ENCODE data around the gene GRIN1. TPM values are rescaled to one million over a fixed set of nuclear protein-coding genes. Genes with fewer than 3 reads are reported as not detected.

Gene GRIN1
- total and polyA plus RNA-seq, 2 of the 8 experiments (the other 6 are each of a cell fraction or from before 2014, with no cell fraction given) = 0.48 to 2.1 TPM

DNA sequence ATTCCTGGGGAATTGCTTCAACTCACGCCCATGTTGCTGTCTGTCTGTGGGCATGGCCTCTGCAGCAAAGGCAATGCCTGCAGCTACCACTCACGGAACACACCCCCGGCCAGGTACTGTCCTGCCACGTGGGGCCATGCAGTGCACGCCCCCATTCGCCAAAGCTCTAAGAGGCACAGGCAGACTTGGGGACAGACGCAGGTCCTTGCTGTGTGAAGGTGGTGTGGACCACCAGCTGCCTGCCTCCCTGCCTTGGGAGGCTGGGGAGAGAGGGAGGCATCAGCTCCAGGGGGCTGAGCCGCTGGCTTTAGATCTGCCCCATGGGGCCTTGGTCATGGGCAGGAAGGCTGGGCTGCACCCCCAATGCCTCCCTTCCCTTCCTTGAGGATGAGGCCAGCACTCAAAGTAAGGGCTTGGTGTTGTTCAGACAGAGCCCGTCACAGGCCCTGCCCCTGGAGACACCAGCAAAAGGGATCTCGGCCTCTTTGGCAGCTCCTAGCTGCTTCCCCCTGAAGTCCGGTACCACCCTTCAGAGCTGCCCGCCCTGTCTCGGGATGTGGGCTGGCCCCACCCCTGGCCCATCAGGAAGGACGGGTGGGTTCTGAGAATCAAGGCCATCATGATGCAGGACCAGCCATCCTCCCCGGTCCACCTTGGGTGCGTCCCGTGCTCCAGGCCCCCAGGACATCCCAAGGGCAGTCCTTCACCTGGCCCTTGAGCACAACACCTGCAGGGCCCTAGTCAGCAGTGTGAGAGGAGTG is 2.3 kb downstream of the GRIN1 start:
- ChIA-PET CTCF (ENCODE audit: partially characterized antibody) (interaction anchor here (1.0 to 4.5 kb wide), 2 partner anchors 9 to 86 kb away, joined by 3 to 24 read pairs; partner anchors contain the start of gene RNF224), POLR2A (ENCODE audit: partially characterized antibody) (interaction anchor here (0.6 kb wide), 1 partner anchor 14 kb away, joined by 3 read pairs; no protein-coding TSS in a partner anchor)
- peaks cover 1 to 18% of the 10 kb centered on the region in 2 experiments for H4K20me1 ChIP-seq (replicated peaks in 1 of 2; ENCODE audit: control insufficient read depth in 1 of 2, insufficient read depth in 2 of 2, low read length in 2 of 2)
- DNase-seq (ENCODE audit: low read depth in 1 of 2, low spot score in 2 of 2) (no peak), FAIRE-seq (no peak)
- no peak overlapping the region for H3K18ac ChIP-seq (ENCODE audit: extremely low read depth, low read length)
- H2BK20ac ChIP-seq (ENCODE audit: low read length) = no peak overlapping the region
- H4K91ac ChIP-seq (replicated peaks; ENCODE audit: insufficient read length, low read length) = no peak overlapping the region
- H2BK12ac ChIP-seq (ENCODE audit: low read depth, low read length) = no peak overlapping the region
- no peaks in the 10 kb centered on the region for H3K9me3 ChIP-seq (ENCODE audit: insufficient read depth in 2 of 2, low read depth in 1 of 2, low read length in 1 of 2)
- no peaks in the 10 kb centered on the region for H3K79me2 ChIP-seq (ENCODE audit: control insufficient read depth in 1 of 2, insufficient read depth in 2 of 2, low read length in 2 of 2)
- no peak overlapping the region for H3K4me3 ChIP-seq (ENCODE audit: extremely low read depth in 1 of 4, insufficient read depth in 2 of 4, low read depth in 3 of 4, low read length in 4 of 4)
- no peak overlapping the region for H2AFZ ChIP-seq (ENCODE audit: low read length)
- no peak overlapping the region for H3K27ac ChIP-seq (ENCODE audit: low read depth, low read length)
- H2BK120ac ChIP-seq (replicated peaks; ENCODE audit: low read depth, low read length) = no peak overlapping the region
- peaks cover 4% of the 10 kb centered on the region; the same call in 1 of the 2 replicates for H3K23me2 ChIP-seq (ENCODE audit: low read depth, low read length)
- no peak overlapping the region for H2BK5ac ChIP-seq (ENCODE audit: low read depth, low read length)
- H3K4me1 ChIP-seq (replicated peaks in 1 of 4; ENCODE audit: control insufficient read depth in 3 of 4, insufficient read depth in 4 of 4, low read length in 3 of 4) = peaks cover 0 to 14% (median 11%) of the 10 kb centered on the region in 4 experiments; a peak in 6 of 7 replicates
- no peak overlapping the region for H2BK15ac ChIP-seq (ENCODE audit: low read length)
- no peak overlapping the region for H3K4ac ChIP-seq (replicated peaks; ENCODE audit: insufficient read length, low read depth, low read length)
- H3K23ac ChIP-seq (ENCODE audit: insufficient read length) = no peak overlapping the region
- no peak overlapping the region for H3K14ac ChIP-seq (ENCODE audit: insufficient read length)
- no peak overlapping the region for H4K5ac ChIP-seq (ENCODE audit: insufficient read length, low read depth, low read length)
- H3K56ac ChIP-seq (replicated peaks; ENCODE audit: insufficient read length, low read depth, low read length) = no peak overlapping the region
- no peak overlapping the region for H3K4me2 ChIP-seq (ENCODE audit: insufficient read depth in 1 of 2, low read depth in 2 of 2, low read length in 2 of 2)
- WGBS, 2 experiments (ENCODE audit: extremely low coverage in 1 of 2, insufficient coverage in 1 of 2, insufficient read length in 1 of 2, insufficient replicate concordance in 2 of 2, low coverage in 1 of 2, low lambda C conversion rate in 2 of 2, missing lambda C conversion rate in 1 of 2) = 76% methylated on average over 16 of the region's 17 CpGs; no CpG with 5 or more reads in 1 of the 2 experiments
- H3K27me3 ChIP-seq (replicated peaks in 1 of 4; ENCODE audit: control insufficient read depth in 3 of 4, extremely low read depth in 1 of 4, insufficient read depth in 3 of 4, low read length in 3 of 4) = peaks cover 25 to 75% (median 68%) of the 10 kb centered on the region in 4 experiments
- H3K36me3 ChIP-seq (ENCODE audit: control insufficient read depth in 2 of 4, insufficient read depth in 4 of 4, low read length in 3 of 4) = no peaks in the 10 kb centered on the region
- H3K79me1 ChIP-seq (ENCODE audit: low read depth, low read length) = 0 out of 2 replicates have a peak, but pooled peaks cover 2% of the 10 kb centered on the region
- no peak overlapping the region for H4K8ac ChIP-seq (ENCODE audit: extremely low read depth, insufficient read depth, low read length)
- H3K9ac ChIP-seq (replicated peaks in 1 of 4; ENCODE audit: extremely low read depth in 1 of 4, low read depth in 3 of 4, low read length in 3 of 4) = no peak overlapping the region
- no peak overlapping the region for H2AK5ac ChIP-seq (ENCODE audit: low read depth, low read length)
- TF ChIP-seq, protein P1, sequence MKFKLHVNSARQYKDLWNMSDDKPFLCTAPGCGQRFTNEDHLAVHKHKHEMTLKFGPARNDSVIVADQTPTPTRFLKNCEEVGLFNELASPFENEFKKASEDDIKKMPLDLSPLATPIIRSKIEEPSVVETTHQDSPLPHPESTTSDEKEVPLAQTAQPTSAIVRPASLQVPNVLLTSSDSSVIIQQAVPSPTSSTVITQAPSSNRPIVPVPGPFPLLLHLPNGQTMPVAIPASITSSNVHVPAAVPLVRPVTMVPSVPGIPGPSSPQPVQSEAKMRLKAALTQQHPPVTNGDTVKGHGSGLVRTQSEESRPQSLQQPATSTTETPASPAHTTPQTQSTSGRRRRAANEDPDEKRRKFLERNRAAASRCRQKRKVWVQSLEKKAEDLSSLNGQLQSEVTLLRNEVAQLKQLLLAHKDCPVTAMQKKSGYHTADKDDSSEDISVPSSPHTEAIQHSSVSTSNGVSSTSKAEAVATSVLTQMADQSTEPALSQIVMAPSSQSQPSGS (IDR thresholded peaks at IDR 0.05; ENCODE audit: low read length) = no peak
- no peak for TF ChIP-seq GABPA (IDR thresholded peaks at IDR 0.05; ENCODE audit: borderline replicate concordance, insufficient read depth, low read length)
- no peak for TF ChIP-seq POLR2AphosphoS5 (IDR thresholded peaks at IDR 0.05; ENCODE audit: low read depth, low read length)
- no peak for TF ChIP-seq CHD2 (IDR thresholded peaks at IDR 0.05; ENCODE audit: low read length)
- TF ChIP-seq TAF7 (optimal IDR thresholded peaks at IDR 0.05; ENCODE audit: borderline replicate concordance, low read depth, low read length) = no peak
- no peak for TF ChIP-seq PHF8 (conservative IDR thresholded peaks at IDR 0.05; ENCODE audit: low read depth, low read length)
- TF ChIP-seq CEBPB (IDR thresholded peaks at IDR 0.05; ENCODE audit: low read depth, low read length) = no peak
- TF ChIP-seq TAF1 (IDR thresholded peaks at IDR 0.05; ENCODE audit: low read depth, low read length) = no peak
- TF ChIP-seq, protein P2, sequence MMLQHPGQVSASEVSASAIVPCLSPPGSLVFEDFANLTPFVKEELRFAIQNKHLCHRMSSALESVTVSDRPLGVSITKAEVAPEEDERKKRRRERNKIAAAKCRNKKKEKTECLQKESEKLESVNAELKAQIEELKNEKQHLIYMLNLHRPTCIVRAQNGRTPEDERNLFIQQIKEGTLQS (IDR thresholded peaks at IDR 0.05; ENCODE audit: insufficient read depth, low read depth, low read length) = no peak
- TF ChIP-seq RXRA (IDR thresholded peaks at IDR 0.05; ENCODE audit: insufficient read depth, low read depth, low read length) = no peak

All from H1 (cell line).